Measurements from ENCODE around the gene PLA2G2F. TPM values are rescaled to one million over a fixed set of nuclear protein-coding genes. Genes with fewer than 3 reads are reported as not detected.

The PLA2G2F gene
- total RNA-seq, 2 donors from 2014 or later, result not detected

DNA sequence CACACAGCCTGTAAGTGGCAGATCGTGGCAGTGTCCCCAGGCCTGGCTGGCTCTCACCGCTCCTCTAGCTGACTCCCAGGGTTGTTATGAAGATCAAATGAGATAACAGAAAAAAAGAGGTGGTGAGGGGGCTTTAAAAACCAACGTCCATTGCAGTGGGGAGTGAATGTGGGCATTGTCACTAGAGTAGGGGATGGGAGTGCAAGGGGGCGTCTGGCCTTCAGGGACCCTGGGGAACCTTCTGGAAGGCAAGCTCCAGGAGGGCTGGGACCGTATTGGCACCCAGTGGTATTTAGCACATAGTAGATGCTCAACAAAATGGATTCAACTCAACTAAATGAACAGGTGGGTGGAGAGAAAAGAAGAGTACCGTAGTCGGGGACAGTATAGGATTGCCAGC is 23.2 kb upstream of the PLA2G2F start:
- H3K36me3 ChIP-seq (ENCODE audit: control insufficient read depth, insufficient read depth, low read length), result no peaks in the 10 kb centered on the region
- H3K4me3 Mint-ChIP-seq, result no peak overlapping the region
- H3K27me3 ChIP-seq (ENCODE audit: control insufficient read depth, insufficient read depth, low read length, poor library complexity, severe bottlenecking), result no peaks in the 10 kb centered on the region
- no peaks in the 10 kb centered on the region for H3K9me3 ChIP-seq (ENCODE audit: control insufficient read depth, low read length)
- no peak overlapping the region for H3K9ac ChIP-seq (ENCODE audit: extremely low read depth, low read length, poor library complexity, severe bottlenecking)
- H3K4me1 ChIP-seq (ENCODE audit: control insufficient read depth, insufficient read depth, low read length), result no peaks in the 10 kb centered on the region
- no peak overlapping the region for H3K4me3 ChIP-seq (ENCODE audit: low read length)
- WGBS, 2 experiments (ENCODE audit: insufficient coverage in 1 of 2, insufficient read length in 1 of 2), result 91% methylated on average over 4 to 7 of the region's 7 CpGs
- peaks cover 4% of the 10 kb centered on the region for H3K4me1 Mint-ChIP-seq
- H3K27ac ChIP-seq (ENCODE audit: low read depth, low read length), result no peak overlapping the region
- H3K9me3 Mint-ChIP-seq, result no peaks in the 10 kb centered on the region
- H3K27ac Mint-ChIP-seq, result no peak overlapping the region
- no peaks in the 10 kb centered on the region for H3K36me3 Mint-ChIP-seq (ENCODE audit: low read depth)
- peaks cover 11% of the 10 kb centered on the region for H3K27me3 Mint-ChIP-seq (ENCODE audit: insufficient read depth)
- no peak for DNase-seq
- TF ChIP-seq, protein P1, sequence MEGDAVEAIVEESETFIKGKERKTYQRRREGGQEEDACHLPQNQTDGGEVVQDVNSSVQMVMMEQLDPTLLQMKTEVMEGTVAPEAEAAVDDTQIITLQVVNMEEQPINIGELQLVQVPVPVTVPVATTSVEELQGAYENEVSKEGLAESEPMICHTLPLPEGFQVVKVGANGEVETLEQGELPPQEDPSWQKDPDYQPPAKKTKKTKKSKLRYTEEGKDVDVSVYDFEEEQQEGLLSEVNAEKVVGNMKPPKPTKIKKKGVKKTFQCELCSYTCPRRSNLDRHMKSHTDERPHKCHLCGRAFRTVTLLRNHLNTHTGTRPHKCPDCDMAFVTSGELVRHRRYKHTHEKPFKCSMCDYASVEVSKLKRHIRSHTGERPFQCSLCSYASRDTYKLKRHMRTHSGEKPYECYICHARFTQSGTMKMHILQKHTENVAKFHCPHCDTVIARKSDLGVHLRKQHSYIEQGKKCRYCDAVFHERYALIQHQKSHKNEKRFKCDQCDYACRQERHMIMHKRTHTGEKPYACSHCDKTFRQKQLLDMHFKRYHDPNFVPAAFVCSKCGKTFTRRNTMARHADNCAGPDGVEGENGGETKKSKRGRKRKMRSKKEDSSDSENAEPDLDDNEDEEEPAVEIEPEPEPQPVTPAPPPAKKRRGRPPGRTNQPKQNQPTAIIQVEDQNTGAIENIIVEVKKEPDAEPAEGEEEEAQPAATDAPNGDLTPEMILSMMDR (conservative IDR thresholded peaks at IDR 0.05), result no peak

DNA sequence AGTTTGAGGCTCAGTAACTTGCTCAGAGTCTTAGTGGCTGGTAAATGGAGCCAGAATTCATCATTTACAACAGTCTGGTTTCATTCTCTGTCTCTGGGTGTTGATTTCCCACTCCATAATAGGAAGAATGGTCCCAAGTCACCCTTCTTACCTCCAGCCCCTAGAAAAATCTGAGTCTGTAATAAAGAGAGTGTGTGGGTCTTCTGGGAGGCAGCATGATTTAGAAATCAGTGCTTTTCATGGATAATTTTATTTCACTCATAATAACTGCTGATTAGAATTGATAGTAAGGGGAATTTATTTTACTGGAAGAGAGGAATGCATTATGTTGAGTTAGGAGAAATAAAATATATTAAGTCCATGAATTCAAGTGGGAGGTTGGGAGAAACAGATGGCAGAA is 21.9 kb upstream of the PLA2G2F start:
- Histone ChIP-seq H3K4me3 (ENCODE audit: low read length) (no peak overlapping the region), H3K36me3 (ENCODE audit: control insufficient read depth, insufficient read depth, low read length) (no peaks in the 10 kb centered on the region), H3K9me3 (ENCODE audit: control insufficient read depth, low read length) (no peaks in the 10 kb centered on the region), H3K4me1 (ENCODE audit: control insufficient read depth, insufficient read depth, low read length) (no peaks in the 10 kb centered on the region), H3K27ac (ENCODE audit: low read depth, low read length) (no peak overlapping the region), H3K9ac (ENCODE audit: extremely low read depth, low read length, poor library complexity, severe bottlenecking) (no peak overlapping the region), H3K27me3 (ENCODE audit: control insufficient read depth, insufficient read depth, low read length, poor library complexity, severe bottlenecking) (no peaks in the 10 kb centered on the region)
- no peaks in the 10 kb centered on the region for H3K36me3 Mint-ChIP-seq (ENCODE audit: low read depth)
- peaks cover 14% of the 10 kb centered on the region for H3K27me3 Mint-ChIP-seq (ENCODE audit: insufficient read depth)
- no peak for DNase-seq
- peaks cover 4% of the 10 kb centered on the region for H3K4me1 Mint-ChIP-seq
- H3K9me3 Mint-ChIP-seq, result no peaks in the 10 kb centered on the region
- H3K27ac Mint-ChIP-seq, result no peak overlapping the region
- H3K4me3 Mint-ChIP-seq, result no peak overlapping the region
- TF ChIP-seq, protein P1 (conservative IDR thresholded peaks at IDR 0.05), result no peak

DNA sequence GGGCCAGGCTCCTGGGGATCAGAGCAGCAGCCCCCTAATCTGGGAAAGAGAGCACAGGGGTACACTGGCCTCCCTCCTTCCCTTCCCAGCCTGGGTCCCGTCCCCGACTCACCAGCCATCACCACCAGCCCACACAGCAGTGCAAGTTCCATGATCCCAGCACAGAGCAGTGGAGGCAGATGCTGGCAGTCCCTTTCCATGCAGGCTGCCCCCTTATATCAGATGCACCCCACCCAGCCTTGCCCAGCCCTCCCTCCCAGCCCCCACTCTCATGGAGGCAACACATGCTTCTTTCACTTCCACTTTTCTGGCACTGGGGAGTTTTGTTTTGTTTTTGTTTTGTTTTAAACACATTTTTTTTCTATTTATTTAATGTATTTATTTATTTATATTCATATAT is 19.8 kb upstream of the PLA2G2F start, which contains the start of gene PLA2G2D:
TSS of gene PLA2G2D (minus strand) at position 190 of the 400 bp plus-strand sequence. CDS start at position 152, 38 bp downstream.
- no peaks in the 10 kb centered on the region for H3K9me3 Mint-ChIP-seq

More for the DNA sequence above, 19.8 kb upstream of the PLA2G2F start, which contains the start of gene PLA2G2D:
- Mint-ChIP-seq H3K27me3 (ENCODE audit: insufficient read depth) (peaks cover 5% of the 10 kb centered on the region), H3K36me3 (ENCODE audit: low read depth) (no peaks in the 10 kb centered on the region), H3K4me1 (peaks cover 2% of the 10 kb centered on the region), H3K4me3 (no peak within 1 kb of the TSS), H3K27ac (no peak within 1 kb of the TSS)
- WGBS, 2 experiments (ENCODE audit: insufficient coverage in 1 of 2, insufficient read length in 1 of 2), result 92% methylated on average over 2 of the region's 2 CpGs; no CpG with 5 or more reads in 1 of the 2 experiments
- Histone ChIP-seq H3K27ac (ENCODE audit: low read depth, low read length) (no peak within 1 kb of the TSS), H3K4me1 (ENCODE audit: control insufficient read depth, insufficient read depth, low read length) (no peaks in the 10 kb centered on the region), H3K4me3 (ENCODE audit: low read length) (no peak within 1 kb of the TSS), H3K9me3 (ENCODE audit: control insufficient read depth, low read length) (no peaks in the 10 kb centered on the region), H3K36me3 (ENCODE audit: control insufficient read depth, insufficient read depth, low read length) (no peaks in the 10 kb centered on the region), H3K9ac (ENCODE audit: extremely low read depth, low read length, poor library complexity, severe bottlenecking) (no peak within 1 kb of the TSS), H3K27me3 (ENCODE audit: control insufficient read depth, insufficient read depth, low read length, poor library complexity, severe bottlenecking) (no peaks in the 10 kb centered on the region)
- TF ChIP-seq, protein P1 (conservative IDR thresholded peaks at IDR 0.05), result no peak
- DNase-seq, result no peak

All from endodermal cell (in vitro differentiated cells).